K562 (cell line): ENCODE measurements around the gene RASIP1. TPM values are rescaled to one million over a fixed set of nuclear protein-coding genes. Genes with fewer than 3 reads are reported as not detected.
A peak's percentile ranks its signal among the peaks of the same experiment; 100 is the strongest.
"Not testable (repeated sequence)": the region's sequence is repeated elsewhere in the genome, so short reads cannot be mapped to it uniquely, and the experiment has no call there.

Experiments used
- ATAC-seq: fragments of 200-7000 bp; cut with Tn5 transposase; 3 replicates; pipeline ENCODE4 v1.9.1; 2020; ENCODE audit warnings: moderate library complexity
- BruUV-seq: library from RNA; stranded (reverse); fragments of 400-500 nt; replicated peaks from 2 replicates; lab custom pipeline; 2021; lab: Mats Ljungman, UMichigan
- CTCF ChIA-PET: fragments of 300-600 bp; formaldehyde crosslinking; extraction: SDS; loops from one replicate; lab custom pipeline; 2021; ENCODE audit warnings: low intra/inter-chr PET ratio; lab: Yijun Ruan, JAX
- POLR2A ChIA-PET: fragments of 300-600, 350-650 bp; sonication (Branson Sonifier 250); formaldehyde crosslinking; extraction: SDS; loops from one replicate; lab custom pipeline; 2021; ENCODE audit warnings: antibody characterized with exemption, inconsistent platforms; lab: Yijun Ruan, JAX
- DNase-seq, 4 experiments: peaks; one replicate each; pipeline versions ENCODE4 v3.0.0 to v3.0.0-alpha.2; 2011 to 2018; ENCODE audit warnings: low spot score in 3 of 4, mixed read lengths in 3 of 4; ENCODE audit errors: extremely low read depth in 1 of 4
- FAIRE-seq: peaks from 2 replicates; lab custom pipeline; 2011; peaks lifted over from hg19 to GRCh38; lab: Jason Lieb, UNC
- H2AFZ ChIP-seq: 2 replicates; pipeline ENCODE4 v1.6.0; 2011; ENCODE audit warnings: low read depth, low read length, control low read depth, inconsistent platforms
- H3K27ac ChIP-seq: fragments of 200-600 bp; 3 replicates; pipeline ENCODE4 v1.8.0; 2011; ENCODE audit warnings: low read depth, mild to moderate bottlenecking, control low read depth, inconsistent platforms, low read length, moderate library complexity, mixed read lengths; ENCODE audit errors: extremely low read depth
- H3K27me3 ChIP-seq, 2 experiments: fragments of 300-600 bp in 1 of 2; 2 replicates in 1 of 2; 3 replicates in 1 of 2; pipeline versions ENCODE4 v1.6.0 to v1.8.0; 2011; ENCODE audit warnings: inconsistent platforms in 2 of 2, low read length in 2 of 2, mild to moderate bottlenecking in 1 of 2, mixed read lengths in 1 of 2, moderate library complexity in 1 of 2; ENCODE audit not compliant: control insufficient read depth in 2 of 2, insufficient read depth in 2 of 2
- H3K36me3 ChIP-seq: fragments of 300-600 bp; 3 replicates; pipeline ENCODE4 v1.8.0; 2011; ENCODE audit warnings: mild to moderate bottlenecking, low read length, inconsistent platforms; ENCODE audit not compliant: control insufficient read depth, insufficient read depth
- H3K4me1 ChIP-seq, 2 experiments: fragments of 200-600 bp in 1 of 2; replicated peaks in 1 of 2; 2 replicates in 1 of 2; 3 replicates in 1 of 2; pipeline versions ENCODE4 v1.5.1 to v1.8.0; 2011; ENCODE audit warnings: inconsistent platforms in 2 of 2, low read length in 2 of 2, mild to moderate bottlenecking in 1 of 2, mixed read lengths in 1 of 2, moderate library complexity in 1 of 2; ENCODE audit not compliant: control insufficient read depth in 2 of 2, insufficient read depth in 2 of 2
- H3K4me2 ChIP-seq: 2 replicates; pipeline ENCODE4 v1.6.1; 2011; ENCODE audit warnings: low read length, control low read depth, inconsistent platforms, mixed read lengths; ENCODE audit not compliant: insufficient read depth
- H3K4me3 ChIP-seq: fragments of 200-600 bp; sonication (generic), shearing (Covaris generic); 2 replicates; pipeline ENCODE4 v1.5.1; 2016; ENCODE audit warnings: control low read depth, inconsistent platforms
- H3K79me2 ChIP-seq: fragments of 200-600 bp; 3 replicates; pipeline ENCODE4 v1.8.0; 2011; ENCODE audit warnings: low read length, inconsistent platforms; ENCODE audit not compliant: control insufficient read depth, insufficient read depth
- H3K9ac ChIP-seq, 2 experiments: 2 replicates each; pipeline versions ENCODE4 v1.6.0 to v1.6.1; 2011; ENCODE audit warnings: low read depth in 2 of 2, low read length in 2 of 2, control low read depth in 1 of 2, inconsistent platforms in 1 of 2, mild to moderate bottlenecking in 1 of 2, mixed read lengths in 1 of 2; ENCODE audit not compliant: insufficient read depth in 1 of 2
- H3K9me1 ChIP-seq: one replicate; pipeline ENCODE4 v1.6.0; 2011; ENCODE audit warnings: inconsistent platforms, mild to moderate bottlenecking, low read length, moderate library complexity; ENCODE audit not compliant: control insufficient read depth, insufficient read depth
- H3K9me3 ChIP-seq: replicated peaks from 2 replicates; pipeline ENCODE4 v1.5.1; 2011; ENCODE audit warnings: low read depth, low read length, inconsistent platforms; ENCODE audit not compliant: control insufficient read depth, insufficient read depth
- H4K20me1 ChIP-seq: replicated peaks from 2 replicates; pipeline ENCODE4 v1.6.1; 2011; ENCODE audit warnings: low read length, inconsistent platforms, mixed read lengths; ENCODE audit not compliant: control insufficient read depth, insufficient read depth
- POLR2AphosphoS2 ChIP-seq: IDR thresholded peaks from 2 replicates; pipeline ENCODE4 v1.6.1; 2012; ENCODE audit warnings: low read length, improper control_type of control experiment
- RBBP5 ChIP-seq: fragments of 200-600 bp; sonication (generic); IDR thresholded peaks from 2 replicates; pipeline ENCODE4 v1.6.1; 2012; ENCODE audit warnings: borderline replicate concordance, mild to moderate bottlenecking, low read length, control low read depth, inconsistent platforms; ENCODE audit not compliant: insufficient read depth, poor library complexity, severe bottlenecking
- WGBS: fragments of 100-300 bp; shearing (Covaris generic); methylation state at CpG from one replicate; pipeline ENCODE4 v1.1.6; 2016; ENCODE audit warnings: low coverage, mixed read lengths; ENCODE audit not compliant: insufficient coverage; ENCODE audit errors: missing lambda C conversion rate; 5-methylcytosine and 5-hydroxymethylcytosine counted together
- in situ Hi-C: fragments of 300-500 bp; cut with MboI; formaldehyde crosslinking; loops from 4 replicates; pipeline ENCODE4 v1.15.0; 2018; ENCODE audit warnings: inconsistent platforms, mixed read lengths
- intact Hi-C: fragments of 100-400 bp; cut with micrococcal nuclease; formaldehyde crosslinking; loops from 2 replicates; pipeline ENCODE4 v1.14.2; 2022
- polyA plus RNA-seq, 8 experiments: library from polyadenylated mRNA; depleted of rRNA in 4 of 8; stranded (reverse) in 5 of 8; unstranded in 3 of 8; fragments of >200 nt; fragmentation: Nextera tagmentation in 2 of 8; fragmentation: Illumina TruSeq in 1 of 8; extraction: Ambion mirVana in 2 of 8; extraction: Trizol in 1 of 8; gene quantifications; 2 replicates each; pipeline versions ENCODE4 v1.2.1 to v1.2.3, GENCODE V29; 2011 to 2014; ENCODE audit warnings: inconsistent platforms in 1 of 8, missing spikeins in 1 of 8
- total RNA-seq, 7 experiments: library from RNA; depleted of rRNA in 6 of 7; stranded (reverse); fragments of >200 nt in 6 of 7; fragmentation: Illumina TruSeq in 2 of 7; extraction: Trizol in 2 of 7; gene quantifications; 2 replicates each; pipeline versions ENCODE4 v1.2.1 to v1.2.3, GENCODE V29; 2011 to 2021; ENCODE audit warnings: low replicate concordance in 1 of 7
- TF ChIP-seq, protein P1 (sequence below): fragments of 250-450 bp; sonication (Bioruptor Pico); IDR thresholded peaks from 2 replicates; pipeline ENCODE4 v1.8.0; 2021; ENCODE audit warnings: mild to moderate bottlenecking, moderate library complexity

RASIP1 gene
- total and polyA plus RNA-seq, 9 of the 15 experiments (the other 6 are each of a cell fraction or from before 2014, with no cell fraction given) = 0.20 to 4.7 (median 1.5) TPM

DNA sequence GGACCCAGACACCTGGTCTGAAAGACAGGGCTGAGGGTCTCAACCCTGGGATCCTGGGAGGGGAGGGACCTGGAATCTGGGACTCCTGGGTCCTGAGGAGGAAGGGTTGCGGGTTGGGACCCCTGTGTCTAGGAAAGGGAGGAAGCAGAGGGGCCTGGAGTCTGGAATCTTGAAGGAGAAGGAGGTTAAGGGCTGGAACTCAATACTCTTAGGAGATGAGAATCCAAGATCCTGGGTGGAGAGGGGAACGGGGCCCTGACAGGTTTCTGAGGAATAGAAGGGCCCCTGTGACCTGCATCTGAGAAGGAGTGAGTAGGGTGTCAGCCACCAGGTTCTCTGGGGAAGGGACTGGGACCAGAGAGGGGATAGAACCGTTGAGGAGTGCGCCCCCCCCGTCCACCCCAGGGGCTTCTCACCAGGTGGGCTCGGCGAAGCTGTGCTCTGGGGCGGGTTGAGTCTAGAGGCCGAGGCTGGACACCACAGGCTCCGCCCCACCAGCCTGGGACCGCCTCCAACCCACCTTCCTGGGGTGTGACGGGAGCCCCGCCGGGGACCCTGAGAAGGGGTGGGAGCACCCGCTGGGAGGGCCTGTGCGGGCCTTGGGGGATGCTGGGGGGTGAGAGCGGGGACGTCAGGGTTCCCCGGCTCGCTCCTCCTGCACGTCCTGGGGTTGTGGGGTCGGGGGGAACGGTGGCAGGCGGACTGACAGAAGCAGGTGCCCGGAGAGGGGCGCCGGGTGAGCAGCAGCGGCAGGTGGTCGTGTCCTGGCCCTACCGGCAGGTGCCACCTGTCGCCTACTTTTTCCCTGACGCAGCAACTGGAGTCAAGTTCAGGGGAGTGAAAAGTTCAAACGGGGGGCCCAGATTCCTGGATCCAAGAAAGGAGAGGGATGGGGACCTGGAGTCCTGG, 20.9 kb downstream of the RASIP1 start, which contains the start of gene MAMSTR (continued):
- TF ChIP-seq, protein P1, sequence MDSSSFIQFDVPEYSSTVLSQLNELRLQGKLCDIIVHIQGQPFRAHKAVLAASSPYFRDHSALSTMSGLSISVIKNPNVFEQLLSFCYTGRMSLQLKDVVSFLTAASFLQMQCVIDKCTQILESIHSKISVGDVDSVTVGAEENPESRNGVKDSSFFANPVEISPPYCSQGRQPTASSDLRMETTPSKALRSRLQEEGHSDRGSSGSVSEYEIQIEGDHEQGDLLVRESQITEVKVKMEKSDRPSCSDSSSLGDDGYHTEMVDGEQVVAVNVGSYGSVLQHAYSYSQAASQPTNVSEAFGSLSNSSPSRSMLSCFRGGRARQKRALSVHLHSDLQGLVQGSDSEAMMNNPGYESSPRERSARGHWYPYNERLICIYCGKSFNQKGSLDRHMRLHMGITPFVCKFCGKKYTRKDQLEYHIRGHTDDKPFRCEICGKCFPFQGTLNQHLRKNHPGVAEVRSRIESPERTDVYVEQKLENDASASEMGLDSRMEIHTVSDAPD (CRISPR knock-in tag) = no peak
- TF ChIP-seq POLR2AphosphoS2 = no peak
- TF ChIP-seq, all 486 proteins: peak for 2

DNA sequence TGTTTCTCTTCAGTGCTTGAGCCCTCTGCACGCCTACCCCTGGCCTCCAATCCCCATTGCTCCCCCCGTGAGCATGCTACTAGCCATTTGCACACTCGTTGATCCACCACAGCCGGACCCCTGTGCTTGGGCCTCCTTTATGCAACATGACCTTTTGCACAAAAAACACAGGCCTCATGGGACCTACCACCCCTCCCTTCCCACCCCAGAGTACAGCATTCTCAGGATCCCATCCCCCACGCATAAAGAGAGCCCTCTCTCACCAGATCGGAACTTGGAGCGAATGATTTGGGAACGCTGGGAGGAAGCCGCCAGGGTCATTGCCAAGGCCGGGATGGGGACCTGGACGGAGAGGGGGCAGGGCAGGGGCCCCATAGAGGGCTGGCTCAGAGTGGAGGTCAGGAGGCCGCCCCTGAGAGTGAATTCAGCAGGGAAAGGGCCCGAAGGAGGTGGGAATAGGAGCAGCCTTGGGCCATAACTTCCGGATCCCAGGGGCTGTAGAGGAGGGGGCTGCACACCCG, 21.6 kb downstream of the RASIP1 start:
- CTCF ChIA-PET = no interaction called here
- in situ Hi-C loops = no loop called here
- FAIRE-seq = no peak

GRCh38 chr19:48718106-48718505, 22.3 kb downstream of the RASIP1 start:
- ATAC-seq, H3K27me3 ChIP-seq, H3K9ac ChIP-seq, FAIRE-seq, H3K9me3 ChIP-seq, H3K36me3 ChIP-seq, in situ Hi-C loops, H3K27ac ChIP-seq, DNase-seq, H3K4me3 ChIP-seq, H3K9me1 ChIP-seq, intact Hi-C loops, H4K20me1 ChIP-seq, H3K79me2 ChIP-seq, CTCF ChIA-PET, H2AFZ ChIP-seq, BruUV-seq, H3K4me2 ChIP-seq: not testable (repeated sequence)
- 85% methylated on average over 7 of the region's 13 CpGs for WGBS
- POLR2A ChIA-PET = interaction anchor here (1.1 kb wide), 1 partner anchor 57 kb away, joined by 3 read pairs; no protein-coding TSS in a partner anchor
- H3K4me1 ChIP-seq = peaks cover 19 to 69% of the 10 kb centered on the region in 2 experiments

More for the DNA sequence above, 21.6 kb downstream of the RASIP1 start:
- H3K4me2 ChIP-seq = no peak overlapping the region
- no peaks in the 10 kb centered on the region for H3K9me1 ChIP-seq
- H3K4me3 ChIP-seq = no peak overlapping the region
- no peak for DNase-seq
- POLR2A ChIA-PET = interaction anchor here (1.1 kb wide), 1 partner anchor 58 kb away, joined by 3 read pairs; no protein-coding TSS in a partner anchor
- no peak overlapping the region for H2AFZ ChIP-seq
- intact Hi-C loops = no loop called here
- no peaks in the 10 kb centered on the region for H4K20me1 ChIP-seq
- 70% methylated on average over 13 of the region's 15 CpGs for WGBS
- BruUV-seq = no TSS peak
- 0 out of 3 replicates have a peak, but pooled peaks cover 3% of the 10 kb centered on the region for H3K79me2 ChIP-seq
- H3K27me3 ChIP-seq = no peaks in the 10 kb centered on the region
- no peaks in the 10 kb centered on the region for H3K36me3 ChIP-seq
- peaks cover 16 to 63% of the 10 kb centered on the region in 2 experiments for H3K4me1 ChIP-seq
- ATAC-seq = no peak
- no peak for TF ChIP-seq RBBP5
- TF ChIP-seq, all 486 proteins: peak for 0
- H3K9me3 ChIP-seq = no peaks in the 10 kb centered on the region
- no peak overlapping the region for H3K27ac ChIP-seq
- peak overlapping the region in 1 of 2 experiments; percentile 91; a peak in 1 of 4 replicates for H3K9ac ChIP-seq
